ENCODE measurements around the gene GLI2. TPM values are rescaled to one million over a fixed set of nuclear protein-coding genes. Genes with fewer than 3 reads are reported as not detected.

Gene GLI2
- total RNA-seq, 4 donors from 2014 or later: 7.1 to 25.3 (median 11.8) TPM

GRCh38 chr2:120708944-120709607 is 26.6 kb upstream of the GLI2 start:
- DNase-seq (ENCODE audit: extremely low spot score): no peak
- intact Hi-C loops (cut with DNase I): no loop called here
- 87% methylated on average over 14 of the region's 14 CpGs for WGBS

DNA sequence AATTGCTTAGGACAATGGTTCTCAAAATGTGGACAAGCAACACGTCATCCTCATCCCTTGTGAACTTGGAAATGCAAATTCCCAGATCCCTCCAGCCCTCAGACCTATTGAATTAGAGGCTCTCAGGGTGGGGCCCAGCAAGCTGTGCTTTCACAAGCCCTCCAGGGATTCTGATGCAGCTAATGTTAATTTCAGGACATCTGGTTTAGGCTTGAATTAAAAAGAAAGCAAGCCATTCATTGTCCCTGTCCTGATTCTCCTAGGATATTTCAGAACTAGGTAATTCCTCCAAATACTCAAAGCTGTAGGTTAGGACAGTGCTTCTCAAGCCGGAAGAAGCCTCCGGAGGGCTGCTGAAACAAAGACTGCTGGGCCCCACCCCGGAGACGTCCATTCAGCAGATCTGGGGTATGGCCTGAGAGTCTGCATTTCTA is 26.0 kb upstream of the GLI2 start:
- H3K27ac ChIP-seq (replicated peaks in 1 of 4): no peak overlapping the region
- no peak for TF ChIP-seq POLR2AphosphoS5 (IDR thresholded peaks at IDR 0.05)
- TF ChIP-seq, protein P1, sequence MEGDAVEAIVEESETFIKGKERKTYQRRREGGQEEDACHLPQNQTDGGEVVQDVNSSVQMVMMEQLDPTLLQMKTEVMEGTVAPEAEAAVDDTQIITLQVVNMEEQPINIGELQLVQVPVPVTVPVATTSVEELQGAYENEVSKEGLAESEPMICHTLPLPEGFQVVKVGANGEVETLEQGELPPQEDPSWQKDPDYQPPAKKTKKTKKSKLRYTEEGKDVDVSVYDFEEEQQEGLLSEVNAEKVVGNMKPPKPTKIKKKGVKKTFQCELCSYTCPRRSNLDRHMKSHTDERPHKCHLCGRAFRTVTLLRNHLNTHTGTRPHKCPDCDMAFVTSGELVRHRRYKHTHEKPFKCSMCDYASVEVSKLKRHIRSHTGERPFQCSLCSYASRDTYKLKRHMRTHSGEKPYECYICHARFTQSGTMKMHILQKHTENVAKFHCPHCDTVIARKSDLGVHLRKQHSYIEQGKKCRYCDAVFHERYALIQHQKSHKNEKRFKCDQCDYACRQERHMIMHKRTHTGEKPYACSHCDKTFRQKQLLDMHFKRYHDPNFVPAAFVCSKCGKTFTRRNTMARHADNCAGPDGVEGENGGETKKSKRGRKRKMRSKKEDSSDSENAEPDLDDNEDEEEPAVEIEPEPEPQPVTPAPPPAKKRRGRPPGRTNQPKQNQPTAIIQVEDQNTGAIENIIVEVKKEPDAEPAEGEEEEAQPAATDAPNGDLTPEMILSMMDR (IDR thresholded peaks at IDR 0.05): no peak
- TF ChIP-seq POLR2A (IDR thresholded peaks at IDR 0.05; ENCODE audit: low read depth): no peak
- TF ChIP-seq EP300 (IDR thresholded peaks at IDR 0.05): no peak
- H3K4me1 ChIP-seq: peaks cover 0 to 3% (median 0%) of the 10 kb centered on the region in 4 donors
- H3K27me3 ChIP-seq: peaks cover 0 to 5% (median 0%) of the 10 kb centered on the region in 4 donors
- no peaks in the 10 kb centered on the region for H3K9me3 ChIP-seq
- no peak overlapping the region for H3K4me3 ChIP-seq
- 74% methylated on average over 5 of the region's 5 CpGs for WGBS
- intact Hi-C loops (cut with DNase I): no loop called here
- H3K36me3 ChIP-seq: no peaks in the 10 kb centered on the region
- no peak for DNase-seq (ENCODE audit: extremely low spot score)

More at GRCh38 chr2:120708944-120709607, 26.6 kb upstream of the GLI2 start:
- Histone ChIP-seq H3K36me3 (no peaks in the 10 kb centered on the region), H3K27me3 (peaks cover 0 to 1% (median 0%) of the 10 kb centered on the region in 4 donors), H3K27ac (replicated peaks in 1 of 4) (no peak overlapping the region), H3K4me1 (peaks cover 0 to 3% (median 0%) of the 10 kb centered on the region in 4 donors), H3K4me3 (no peak overlapping the region), H3K9me3 (no peaks in the 10 kb centered on the region)
- TF ChIP-seq POLR2AphosphoS5 (IDR thresholded peaks at IDR 0.05): no peak
- no peak for TF ChIP-seq POLR2A (IDR thresholded peaks at IDR 0.05; ENCODE audit: low read depth)
- TF ChIP-seq, protein P1 (IDR thresholded peaks at IDR 0.05): no peak
- TF ChIP-seq EP300 (IDR thresholded peaks at IDR 0.05): no peak

- Histone ChIP-seq H3K36me3 (no peaks in the 10 kb centered on the region), H3K9me3 (no peaks in the 10 kb centered on the region), H3K27ac (replicated peaks in 1 of 4) (no peak overlapping the region), H3K27me3 (peaks cover 0 to 5% (median 0%) of the 10 kb centered on the region in 4 donors), H3K4me1 (peaks cover 0 to 3% (median 0%) of the 10 kb centered on the region in 4 donors), H3K4me3 (no peak overlapping the region)
- WGBS: 81% methylated on average over 16 of the region's 16 CpGs
- no peak for DNase-seq (ENCODE audit: extremely low spot score)
- TF ChIP-seq POLR2A (IDR thresholded peaks at IDR 0.05; ENCODE audit: low read depth) (no peak), EP300 (IDR thresholded peaks at IDR 0.05) (no peak), POLR2AphosphoS5 (IDR thresholded peaks at IDR 0.05) (no peak)
- TF ChIP-seq, protein P1 (IDR thresholded peaks at IDR 0.05): no peak
- intact Hi-C loops (cut with DNase I): no loop called here
These were observed 25.4 kb upstream of the GLI2 start for GRCh38 chr2:120710256-120710655.

GRCh38 chr2:120711694-120712093 is 24.0 kb upstream of the GLI2 start:
- intact Hi-C loops (cut with DNase I): no loop called here
- TF ChIP-seq, protein P1 (IDR thresholded peaks at IDR 0.05): no peak
- no peak for TF ChIP-seq POLR2A (IDR thresholded peaks at IDR 0.05; ENCODE audit: low read depth)
- no peak for TF ChIP-seq EP300 (IDR thresholded peaks at IDR 0.05)
- TF ChIP-seq POLR2AphosphoS5 (IDR thresholded peaks at IDR 0.05): no peak
- Histone ChIP-seq H3K4me3 (no peak overlapping the region), H3K4me1 (peaks cover 0 to 3% (median 0%) of the 10 kb centered on the region in 4 donors), H3K27me3 (peaks cover 0 to 5% (median 0%) of the 10 kb centered on the region in 4 donors), H3K9me3 (no peaks in the 10 kb centered on the region), H3K27ac (replicated peaks in 1 of 4) (no peak overlapping the region), H3K36me3 (no peaks in the 10 kb centered on the region)
- 78% methylated on average over 5 of the region's 5 CpGs for WGBS
- DNase-seq (ENCODE audit: extremely low spot score): no peak
